Calu3 (cell line): ENCODE data around the gene ZC2HC1C. TPM values are rescaled to one million over a fixed set of nuclear protein-coding genes. Genes with fewer than 3 reads are reported as not detected.

Source experiments
- BruUV-seq: library from RNA; stranded (reverse); fragments of 400-500 nt; replicated peaks from 2 replicates; lab custom pipeline; 2021; lab: Mats Ljungman, UMichigan
- CTCF ChIA-PET: fragments of 300-600 bp; sonication (Branson Sonifier 250); formaldehyde crosslinking; loops from one replicate; lab custom pipeline; 2022; ENCODE audit warnings: antibody characterized with exemption; lab: Charles Lee
- DNase-seq: peaks from one replicate; pipeline ENCODE4 v3.0.0; 2022
- H3K27ac Mint-ChIP-seq: one replicate; pipeline ENCODE4 v1.8.0; 2022; ENCODE audit warnings: mixed read lengths; ENCODE audit not compliant: unreplicated experiment
- H3K27me3 Mint-ChIP-seq: one replicate; pipeline ENCODE4 v1.8.0; 2022; ENCODE audit warnings: mixed read lengths; ENCODE audit not compliant: unreplicated experiment
- H3K36me3 Mint-ChIP-seq: one replicate; pipeline ENCODE4 v1.8.0; 2022; ENCODE audit warnings: mild to moderate bottlenecking, moderate library complexity, mixed read lengths; ENCODE audit not compliant: insufficient read depth, unreplicated experiment
- H3K4me1 Mint-ChIP-seq: one replicate; pipeline ENCODE4 v1.8.0; 2022; ENCODE audit warnings: mild to moderate bottlenecking, low read depth, mixed read lengths; ENCODE audit not compliant: unreplicated experiment
- H3K4me3 Mint-ChIP-seq: one replicate; pipeline ENCODE4 v1.8.0; 2022; ENCODE audit warnings: mild to moderate bottlenecking, low read depth, moderate library complexity, mixed read lengths; ENCODE audit not compliant: unreplicated experiment
- H3K9me3 Mint-ChIP-seq: one replicate; pipeline ENCODE4 v1.8.0; 2022; ENCODE audit warnings: low read depth, mixed read lengths; ENCODE audit not compliant: unreplicated experiment
- intact Hi-C: fragments of 100-400 bp; cut with micrococcal nuclease; formaldehyde crosslinking; loops from one replicate; pipeline ENCODE4 v1.10.0; 2022; ENCODE audit not compliant: unreplicated experiment
- total RNA-seq: library from RNA; stranded (reverse); gene quantifications from 2 replicates; pipeline ENCODE4 v1.2.3, GENCODE V29; 2022
- TF ChIP-seq, protein P1 (sequence below): fragments of 200-600 bp; IDR thresholded peaks from one replicate; pipeline ENCODE4 v1.8.0; 2022; ENCODE audit warnings: antibody characterized with exemption; ENCODE audit not compliant: unreplicated experiment

The ZC2HC1C gene
- total RNA-seq, 1 experiment from 2014 or later, result 5.1 TPM

DNA sequence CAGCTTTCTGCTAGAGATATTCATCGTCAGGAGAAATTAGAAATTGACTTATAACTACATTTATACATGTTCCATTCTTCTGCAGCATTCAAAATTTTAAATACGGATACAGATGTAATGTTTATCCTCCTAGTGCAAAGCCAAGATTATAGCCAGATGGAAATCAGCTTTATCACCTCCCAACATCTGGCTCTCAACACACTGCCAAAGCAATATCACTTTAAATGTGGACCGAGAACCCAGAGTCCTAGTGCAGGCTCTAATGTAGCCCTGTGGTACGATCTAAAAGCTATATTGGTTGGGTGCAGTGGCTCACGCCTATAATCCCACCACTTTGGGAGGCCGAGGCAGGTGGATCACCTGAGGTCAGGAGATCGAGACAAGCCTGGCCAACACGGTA lies 24.7 kb upstream of the ZC2HC1C start:
- no peak for DNase-seq
- Mint-ChIP-seq H3K9me3 (no peaks in the 10 kb centered on the region), H3K36me3 (peaks cover 15% of the 10 kb centered on the region), H3K27ac (no peak overlapping the region), H3K27me3 (no peaks in the 10 kb centered on the region), H3K4me3 (no peak overlapping the region), H3K4me1 (peaks cover 39% of the 10 kb centered on the region)
- BruUV-seq, result no TSS peak
- CTCF ChIA-PET, result no interaction called here
- TF ChIP-seq, protein P1, sequence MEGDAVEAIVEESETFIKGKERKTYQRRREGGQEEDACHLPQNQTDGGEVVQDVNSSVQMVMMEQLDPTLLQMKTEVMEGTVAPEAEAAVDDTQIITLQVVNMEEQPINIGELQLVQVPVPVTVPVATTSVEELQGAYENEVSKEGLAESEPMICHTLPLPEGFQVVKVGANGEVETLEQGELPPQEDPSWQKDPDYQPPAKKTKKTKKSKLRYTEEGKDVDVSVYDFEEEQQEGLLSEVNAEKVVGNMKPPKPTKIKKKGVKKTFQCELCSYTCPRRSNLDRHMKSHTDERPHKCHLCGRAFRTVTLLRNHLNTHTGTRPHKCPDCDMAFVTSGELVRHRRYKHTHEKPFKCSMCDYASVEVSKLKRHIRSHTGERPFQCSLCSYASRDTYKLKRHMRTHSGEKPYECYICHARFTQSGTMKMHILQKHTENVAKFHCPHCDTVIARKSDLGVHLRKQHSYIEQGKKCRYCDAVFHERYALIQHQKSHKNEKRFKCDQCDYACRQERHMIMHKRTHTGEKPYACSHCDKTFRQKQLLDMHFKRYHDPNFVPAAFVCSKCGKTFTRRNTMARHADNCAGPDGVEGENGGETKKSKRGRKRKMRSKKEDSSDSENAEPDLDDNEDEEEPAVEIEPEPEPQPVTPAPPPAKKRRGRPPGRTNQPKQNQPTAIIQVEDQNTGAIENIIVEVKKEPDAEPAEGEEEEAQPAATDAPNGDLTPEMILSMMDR, result no peak
- intact Hi-C loops, result no loop called here

DNA sequence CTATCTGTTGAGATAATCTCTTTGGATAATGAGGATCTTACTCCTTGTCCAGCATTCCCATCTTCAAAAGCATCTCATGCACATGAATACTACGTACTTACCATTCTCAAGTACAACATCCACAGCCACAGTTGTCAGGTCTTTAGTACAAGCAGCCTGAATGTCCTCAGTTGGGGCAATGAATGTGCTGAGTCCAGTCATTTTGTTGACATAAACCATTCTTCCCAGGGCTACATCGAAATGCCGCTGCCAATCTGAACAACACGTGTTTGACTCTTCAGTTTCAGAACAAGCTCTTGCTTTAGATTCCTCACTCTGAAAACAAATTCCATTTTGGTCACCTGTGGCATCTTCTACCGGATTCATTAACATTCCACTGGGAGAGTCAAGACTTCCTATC lies 23.2 kb upstream of the ZC2HC1C start:
- intact Hi-C loops, result no loop called here
- Mint-ChIP-seq H3K9me3 (no peaks in the 10 kb centered on the region), H3K27me3 (no peaks in the 10 kb centered on the region), H3K36me3 (peaks cover 20% of the 10 kb centered on the region), H3K27ac (no peak overlapping the region), H3K4me3 (no peak overlapping the region), H3K4me1 (peaks cover 29% of the 10 kb centered on the region)
- CTCF ChIA-PET, result no interaction called here
- BruUV-seq, result no TSS peak
- TF ChIP-seq, protein P1, result no peak
- DNase-seq, result no peak

DNA sequence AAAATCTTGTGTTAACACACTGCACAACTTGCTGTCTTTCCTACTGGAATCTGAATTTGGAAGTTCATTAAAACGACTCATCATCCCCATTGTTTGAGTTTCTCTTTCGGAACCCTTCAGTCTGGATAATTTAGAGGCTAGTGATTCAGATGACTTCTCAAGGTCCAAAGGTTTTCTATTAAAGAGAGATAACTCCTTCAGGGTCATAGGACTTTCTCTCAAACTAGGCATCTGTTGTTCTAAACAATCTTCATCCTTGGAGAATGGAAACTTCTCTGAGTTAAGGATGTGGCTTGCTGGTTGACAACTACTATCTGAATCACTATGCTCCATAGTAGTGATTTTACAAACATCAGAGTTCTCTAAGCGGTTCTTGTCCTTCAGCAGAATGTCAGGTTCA lies 22.5 kb upstream of the ZC2HC1C start:
- BruUV-seq, result no TSS peak
- intact Hi-C loops, result no loop called here
- TF ChIP-seq, protein P1, result no peak
- Mint-ChIP-seq H3K4me1 (peaks cover 24% of the 10 kb centered on the region), H3K9me3 (no peaks in the 10 kb centered on the region), H3K4me3 (no peak overlapping the region), H3K36me3 (peaks cover 22% of the 10 kb centered on the region), H3K27ac (no peak overlapping the region), H3K27me3 (no peaks in the 10 kb centered on the region)
- CTCF ChIA-PET, result no interaction called here
- no peak for DNase-seq

DNA sequence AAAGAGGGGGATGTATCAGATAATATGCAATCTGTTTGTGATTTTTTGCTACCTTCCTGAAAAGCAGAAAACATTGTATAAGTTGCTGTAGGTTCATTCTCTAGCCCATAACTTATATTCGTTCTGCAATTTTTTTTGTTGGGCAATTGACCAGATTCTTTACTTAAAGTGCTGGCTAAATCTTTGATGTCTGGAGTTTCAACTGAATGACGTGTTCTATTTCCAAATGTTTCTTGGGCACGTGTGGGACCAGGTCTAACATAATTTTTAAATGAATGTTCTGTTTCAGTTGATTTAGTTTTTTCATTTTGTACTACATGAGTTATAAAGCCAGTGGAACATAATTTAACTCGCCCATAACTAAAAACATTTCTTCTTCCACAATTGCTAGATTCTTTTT lies 21.9 kb upstream of the ZC2HC1C start:
- Mint-ChIP-seq H3K36me3 (peaks cover 26% of the 10 kb centered on the region), H3K27me3 (no peaks in the 10 kb centered on the region), H3K9me3 (no peaks in the 10 kb centered on the region), H3K27ac (no peak overlapping the region), H3K4me1 (peaks cover 28% of the 10 kb centered on the region), H3K4me3 (no peak overlapping the region)
- DNase-seq, result no peak
- no TSS peak for BruUV-seq
- TF ChIP-seq, protein P1, result no peak
- CTCF ChIA-PET, result no interaction called here
- intact Hi-C loops, result no loop called here
